H9 (cell line): ENCODE data around the gene ABCB1. TPM values are rescaled to one million over a fixed set of nuclear protein-coding genes. Genes with fewer than 3 reads are reported as not detected.

ENCODE experiments used
- DNase-seq: peaks from one replicate; pipeline ENCODE4 v3.0.0-alpha.2; 2017
- H2AFZ ChIP-seq: one replicate; pipeline ENCODE4 v1.6.1; 2013; ENCODE audit warnings: mild to moderate bottlenecking, low read length, control low read depth, moderate library complexity
- H2AK5ac ChIP-seq: 2 replicates; pipeline ENCODE4 v1.6.1; 2013; ENCODE audit warnings: low read length, control low read depth, mixed read lengths; ENCODE audit not compliant: insufficient read length
- H2BK120ac ChIP-seq: one replicate; pipeline ENCODE4 v1.6.1; 2013; ENCODE audit warnings: low read depth, mild to moderate bottlenecking, low read length, control low read depth, inconsistent platforms; ENCODE audit not compliant: poor library complexity, severe bottlenecking
- H2BK12ac ChIP-seq: 2 replicates; pipeline ENCODE4 v1.6.1; 2013; ENCODE audit warnings: low read length, control low read depth, mixed read lengths, low read depth; ENCODE audit not compliant: insufficient read length
- H2BK15ac ChIP-seq: 2 replicates; pipeline ENCODE4 v1.6.1; 2013; ENCODE audit warnings: low read depth, low read length, control low read depth
- H2BK20ac ChIP-seq: one replicate; pipeline ENCODE4 v1.6.1; 2013; ENCODE audit warnings: low read depth, mild to moderate bottlenecking, low read length, control low read depth, inconsistent platforms; ENCODE audit not compliant: poor library complexity, severe bottlenecking
- H2BK5ac ChIP-seq: 2 replicates; pipeline ENCODE4 v1.6.1; 2013; ENCODE audit warnings: low read length, control low read depth, mixed read lengths; ENCODE audit not compliant: insufficient read length
- H3K14ac ChIP-seq: 2 replicates; pipeline ENCODE4 v1.6.1; 2013; ENCODE audit warnings: low read length, control low read depth; ENCODE audit not compliant: insufficient read depth
- H3K18ac ChIP-seq: 2 replicates; pipeline ENCODE4 v1.6.1; 2013; ENCODE audit warnings: low read depth, mild to moderate bottlenecking, mixed read lengths, low read length, control low read depth; ENCODE audit not compliant: insufficient read length
- H3K23ac ChIP-seq: 2 replicates; pipeline ENCODE4 v1.6.1; 2013; ENCODE audit warnings: low read length, control low read depth, mixed read lengths, low read depth; ENCODE audit not compliant: insufficient read length
- H3K23me2 ChIP-seq: 2 replicates; pipeline ENCODE4 v1.6.1; 2013; ENCODE audit warnings: low read depth, mild to moderate bottlenecking, mixed read lengths, low read length, control low read depth; ENCODE audit not compliant: insufficient read length, poor library complexity, severe bottlenecking
- H3K27ac ChIP-seq: 2 replicates; pipeline ENCODE4 v1.5.1; 2013; ENCODE audit warnings: low read length, control low read depth, mixed read lengths, low read depth; ENCODE audit not compliant: insufficient read length
- H3K27me3 ChIP-seq: 2 replicates; pipeline ENCODE4 v1.6.1; 2013; ENCODE audit warnings: low read length, control low read depth, inconsistent platforms; ENCODE audit not compliant: insufficient read depth
- H3K4ac ChIP-seq: 2 replicates; pipeline ENCODE4 v1.6.1; 2013; ENCODE audit warnings: low read depth, mild to moderate bottlenecking, control low read depth, inconsistent platforms, low read length, moderate library complexity
- H3K4me1 ChIP-seq: 2 replicates; pipeline ENCODE4 v1.6.1; 2013; ENCODE audit warnings: low read length, control low read depth, inconsistent platforms; ENCODE audit not compliant: insufficient read depth
- H3K4me2 ChIP-seq: 2 replicates; pipeline ENCODE4 v1.6.1; 2013; ENCODE audit warnings: low read length, control low read depth, mixed read lengths; ENCODE audit not compliant: insufficient read length, insufficient read depth
- H3K56ac ChIP-seq: 2 replicates; pipeline ENCODE4 v1.6.1; 2013; ENCODE audit warnings: low read depth, mild to moderate bottlenecking, mixed read lengths, low read length, control low read depth; ENCODE audit not compliant: insufficient read length
- H3K79me1 ChIP-seq: 2 replicates; pipeline ENCODE4 v1.6.1; 2013; ENCODE audit warnings: low read depth, mild to moderate bottlenecking, moderate library complexity, low read length, control low read depth, inconsistent platforms; ENCODE audit not compliant: insufficient read depth, poor library complexity, severe bottlenecking
- H3K79me2 ChIP-seq: 2 replicates; pipeline ENCODE4 v1.6.1; 2013; ENCODE audit warnings: low read length, control low read depth, inconsistent platforms; ENCODE audit not compliant: insufficient read depth
- H3K9ac ChIP-seq: 2 replicates; pipeline ENCODE4 v1.6.1; 2013; ENCODE audit warnings: low read length, control low read depth, mixed read lengths; ENCODE audit not compliant: insufficient read length; ENCODE audit errors: extremely low read depth
- H3K9me3 ChIP-seq: one replicate; pipeline ENCODE4 v1.6.1; 2013; ENCODE audit warnings: low read depth, low read length, inconsistent platforms; ENCODE audit not compliant: control insufficient read depth
- H3T11ph ChIP-seq: one replicate; pipeline ENCODE4 v1.6.1; 2013; ENCODE audit warnings: mild to moderate bottlenecking, low read length, control low read depth, inconsistent platforms
- H4K20me1 ChIP-seq: one replicate; pipeline ENCODE4 v1.6.1; 2013; ENCODE audit not compliant: control insufficient read depth, insufficient read length, insufficient read depth
- H4K5ac ChIP-seq: 2 replicates; pipeline ENCODE4 v1.6.1; 2013; ENCODE audit warnings: low read depth, mild to moderate bottlenecking, mixed read lengths, low read length, control low read depth; ENCODE audit not compliant: insufficient read length
- H4K8ac ChIP-seq: replicated peaks from 2 replicates; pipeline ENCODE4 v1.6.1; 2013; ENCODE audit warnings: low read length, control low read depth, mixed read lengths, low read depth; ENCODE audit not compliant: insufficient read length
- H4K91ac ChIP-seq: 2 replicates; pipeline ENCODE4 v1.6.1; 2013; ENCODE audit warnings: low read depth, mild to moderate bottlenecking, moderate library complexity, mixed read lengths, low read length, control low read depth; ENCODE audit not compliant: insufficient read length
- H3K27ac Mint-ChIP-seq, 3 experiments: 2 replicates in 2 of 3; 3 replicates in 1 of 3; pipeline ENCODE4 v1.8.0; 2020 to 2021; ENCODE audit warnings: mixed read lengths in 3 of 3, mild to moderate bottlenecking in 1 of 3, moderate library complexity in 1 of 3
- H3K27me3 Mint-ChIP-seq: 2 replicates; pipeline ENCODE4 v1.8.0; 2021; ENCODE audit warnings: low read depth, mild to moderate bottlenecking, moderate library complexity, mixed read lengths
- H3K36me3 Mint-ChIP-seq, 3 experiments: 2 replicates in 2 of 3; 3 replicates in 1 of 3; pipeline ENCODE4 v1.8.0; 2020 to 2021; ENCODE audit warnings: low read depth in 3 of 3, mixed read lengths in 3 of 3; ENCODE audit not compliant: insufficient read depth in 1 of 3
- H3K4me1 Mint-ChIP-seq, 2 experiments: 2 replicates each; pipeline ENCODE4 v1.8.0; 2020; ENCODE audit warnings: mixed read lengths in 2 of 2
- H3K4me3 Mint-ChIP-seq, 2 experiments: 2 replicates in 1 of 2; 3 replicates in 1 of 2; pipeline ENCODE4 v1.8.0; 2020 to 2021; ENCODE audit warnings: mild to moderate bottlenecking in 2 of 2, mixed read lengths in 2 of 2, moderate library complexity in 1 of 2
- H3K9me3 Mint-ChIP-seq, 2 experiments: 2 replicates in 1 of 2; 3 replicates in 1 of 2; pipeline ENCODE4 v1.8.0; 2020; ENCODE audit warnings: mild to moderate bottlenecking in 2 of 2, mixed read lengths in 2 of 2, moderate library complexity in 1 of 2
- CTCF ChIP-seq: fragments of 200-600 bp; sonication (generic); conservative IDR thresholded peaks from 3 replicates; pipeline ENCODE4 v1.8.0; 2021; ENCODE audit warnings: antibody characterized with exemption, mild to moderate bottlenecking
- whole genome bisulfite sequencing: extraction: QIAGEN DNeasy Blood & Tissue Kit; methylation state at CpG from one replicate; pipeline ENCODE4 v1.1.7; 2013; ENCODE audit warnings: missing lambda C conversion rate, low lambda C conversion rate, mixed read lengths; ENCODE audit not compliant: insufficient read length; ENCODE audit errors: extremely low coverage; 5-methylcytosine and 5-hydroxymethylcytosine counted together
- total RNA-seq: library from RNA; stranded (reverse); gene quantifications from 2 replicates; pipeline ENCODE4 v1.2.1, GENCODE V29; 2021

The ABCB1 gene
- total RNA-seq, 1 experiment from 2014 or later: 0.33 TPM

GRCh38 chr7:87494454-87494853 is 106.2 kb downstream of the ABCB1 start:
- Histone ChIP-seq H3K9ac (no peak overlapping the region), H3K4me2 (no peak overlapping the region), H2AFZ (no peak overlapping the region), H3K79me1 (no peaks in the 10 kb centered on the region), H3K79me2 (no peaks in the 10 kb centered on the region), H2BK20ac (no peak overlapping the region), H3K18ac (no peak overlapping the region), H3K27ac (no peak overlapping the region), H3K4me1 (no peaks in the 10 kb centered on the region), H3K4ac (no peak overlapping the region), H2BK120ac (no peak overlapping the region), H2AK5ac (no peak overlapping the region), H3K56ac (no peak overlapping the region), H4K8ac (no peak overlapping the region), H3K9me3 (no peaks in the 10 kb centered on the region), H4K5ac (no peak overlapping the region), H2BK5ac (no peak overlapping the region), H2BK12ac (no peak overlapping the region), H3K23me2 (no peaks in the 10 kb centered on the region), H3K14ac (no peak overlapping the region), H2BK15ac (no peak overlapping the region), H3K27me3 (no peaks in the 10 kb centered on the region), H3T11ph (no peak overlapping the region), H3K23ac (no peak overlapping the region), H4K20me1 (no peaks in the 10 kb centered on the region), H4K91ac (no peak overlapping the region)
- H3K4me1 Mint-ChIP-seq: no peaks in the 10 kb centered on the region
- H3K4me3 Mint-ChIP-seq: no peak overlapping the region
- no peaks in the 10 kb centered on the region for H3K36me3 Mint-ChIP-seq
- H3K27me3 Mint-ChIP-seq: no peaks in the 10 kb centered on the region; the same call in 1 of the 2 replicates
- no peak overlapping the region for H3K27ac Mint-ChIP-seq
- H3K9me3 Mint-ChIP-seq: no peaks in the 10 kb centered on the region
- no peak for TF ChIP-seq CTCF
- DNase-seq: no peak
- WGBS: no CpG with 5 or more reads among the region's 1 CpG
